Gastroesophageal sphincter (tissue), 3 donors: ENCODE measurements around the gene RXRB.

Source experiments
- CTCF ChIP-seq, 4 experiments: fragments of 200-600 bp in 2 of 4; fragments of 450-650 bp in 2 of 4; sonication (generic) in 1 of 4; IDR thresholded peaks; one replicate each; pipeline ENCODE4 v1.5.1; 2017 to 2019; ENCODE audit warnings: antibody characterized with exemption in 4 of 4, mild to moderate bottlenecking in 2 of 4, moderate library complexity in 2 of 4
- POLR2A ChIP-seq, 2 donors: fragments of 450-650 bp; IDR thresholded peaks; one replicate each; pipeline ENCODE4 v1.6.1; 2017; ENCODE audit warnings: antibody characterized with exemption in 2 of 2, mild to moderate bottlenecking in 2 of 2, moderate library complexity in 1 of 2

- TF ChIP-seq CTCF (IDR thresholded peaks at IDR 0.05) (no peak), POLR2A (IDR thresholded peaks at IDR 0.05) (no peak)
Observed at GRCh38 chr6:33183071-33183683, 17.3 kb downstream of the RXRB start.
